GM21526 (cell line): ENCODE data around the gene MFRP.

ENCODE experiments used
- ATAC-seq: cut with Tn5 transposase; IDR thresholded peaks from one replicate; pipeline ENCODE4 v1.9.1; 2021; ENCODE audit warnings: moderate library complexity; ENCODE audit not compliant: unreplicated experiment, low FRiP score

MFRP gene

GRCh38 chr11:119299416-119299815, 47.1 kb downstream of the MFRP start:
- no peak for ATAC-seq

GRCh38 chr11:119298726-119299125, 47.8 kb downstream of the MFRP start:
- ATAC-seq, result no peak

- ATAC-seq, result no peak
Measured at GRCh38 chr11:119297938-119298337, 48.6 kb downstream of the MFRP start.

GRCh38 chr11:119295178-119295577, 51.3 kb downstream of the MFRP start:
- ATAC-seq, result no peak

GRCh38 chr11:119293461-119293860, 53.0 kb downstream of the MFRP start:
- ATAC-seq, result no peak

- ATAC-seq, result no peak
Measured at GRCh38 chr11:119290894-119291497, 55.5 kb downstream of the MFRP start.
